Measurements from ENCODE around the gene OLFML2A. TPM values are rescaled to one million over a fixed set of nuclear protein-coding genes. Genes with fewer than 3 reads are reported as not detected.
"Not testable (repeated sequence)": the region's sequence is repeated elsewhere in the genome, so short reads cannot be mapped to it uniquely, and the experiment has no call there.

OLFML2A gene
- polyA plus RNA-seq, 6 donors from 2014 or later = 0.09 to 0.39 (median 0.16) TPM; not detected in 1

DNA sequence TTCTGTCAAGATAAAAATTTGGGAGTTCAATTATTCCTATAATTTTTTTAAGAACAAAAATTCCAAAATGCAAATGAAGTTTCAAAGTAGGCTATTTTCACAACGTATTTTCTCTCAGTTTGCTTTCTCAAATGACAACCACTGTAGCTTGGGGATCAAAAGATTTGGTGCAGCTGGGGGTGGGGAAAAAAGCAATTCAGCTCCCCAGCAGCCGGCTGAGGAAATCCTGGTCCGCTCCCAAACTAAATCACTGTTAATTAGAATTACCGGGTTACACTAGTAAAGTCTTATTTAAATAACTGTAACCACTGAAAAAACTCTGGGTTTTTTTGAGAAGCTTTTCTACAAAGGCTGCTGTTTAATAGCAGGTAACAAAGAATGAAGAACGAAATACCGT is 11.5 kb upstream of the OLFML2A start:
- Mint-ChIP-seq H3K9me3 (no peaks in the 10 kb centered on the region), H3K4me1 (peaks cover 17 to 23% (median 20%) of the 10 kb centered on the region in 3 donors), H3K36me3 (peaks cover 0 to 8% of the 10 kb centered on the region in 2 donors), H3K4me3 (no peak overlapping the region), H3K27ac (no peak overlapping the region), H3K27me3 (peaks cover 30 to 40% (median 36%) of the 10 kb centered on the region in 3 donors)
- DNase-seq = no peak
- ATAC-seq (ENCODE audit: low read depth in 2 of 2) = no peak

GRCh38 chr9:124766326-124766725 is 10.6 kb upstream of the OLFML2A start:
- Mint-ChIP-seq H3K4me1 (peaks cover 21 to 25% (median 24%) of the 10 kb centered on the region in 3 donors), H3K9me3 (no peaks in the 10 kb centered on the region), H3K4me3 (no peak overlapping the region), H3K36me3 (peaks cover 0 to 10% of the 10 kb centered on the region in 2 donors), H3K27me3 (peaks cover 33 to 42% (median 37%) of the 10 kb centered on the region in 3 donors), H3K27ac (no peak overlapping the region)
- ATAC-seq (ENCODE audit: low read depth in 2 of 2) (no peak), DNase-seq (no peak)

GRCh38 chr9:124766815-124767554 is 9.9 kb upstream of the OLFML2A start:
- ATAC-seq (ENCODE audit: low read depth in 2 of 2) (no peak), DNase-seq (no peak)
- H3K4me1 Mint-ChIP-seq = peaks cover 27 to 31% (median 28%) of the 10 kb centered on the region in 3 donors
- no peak overlapping the region for H3K4me3 Mint-ChIP-seq
- H3K27me3 Mint-ChIP-seq = peaks cover 33 to 39% (median 38%) of the 10 kb centered on the region in 3 donors
- peaks cover 0 to 10% of the 10 kb centered on the region in 2 donors for H3K36me3 Mint-ChIP-seq
- H3K27ac Mint-ChIP-seq = no peak overlapping the region
- no peaks in the 10 kb centered on the region for H3K9me3 Mint-ChIP-seq

- no peak for DNase-seq
- no peak overlapping the region for H3K27ac Mint-ChIP-seq
- H3K36me3 Mint-ChIP-seq = peaks cover 0 to 10% of the 10 kb centered on the region in 2 donors
- ATAC-seq (ENCODE audit: low read depth in 2 of 2) = no peak
- peaks cover 39 to 45% (median 40%) of the 10 kb centered on the region in 3 donors for H3K27me3 Mint-ChIP-seq
- H3K4me3 Mint-ChIP-seq = no peak overlapping the region
- H3K9me3 Mint-ChIP-seq = no peaks in the 10 kb centered on the region
- H3K4me1 Mint-ChIP-seq = peaks cover 35 to 38% (median 36%) of the 10 kb centered on the region in 3 donors
These were observed 9.1 kb upstream of the OLFML2A start for GRCh38 chr9:124767821-124768220.

- Mint-ChIP-seq H3K4me1 (peaks cover 35 to 38% (median 36%) of the 10 kb centered on the region in 3 donors), H3K27me3 (peaks cover 39 to 45% (median 40%) of the 10 kb centered on the region in 3 donors), H3K36me3 (peaks cover 0 to 10% of the 10 kb centered on the region in 2 donors), H3K27ac (no peak overlapping the region), H3K9me3 (no peaks in the 10 kb centered on the region), H3K4me3 (peak overlapping the region in 2 of 8 donors; percentile 82 to 97)
- no peak for ATAC-seq (ENCODE audit: low read depth in 2 of 2)
- DNase-seq = no peak
These were observed 8.6 kb upstream of the OLFML2A start for GRCh38 chr9:124768334-124768733.

DNA sequence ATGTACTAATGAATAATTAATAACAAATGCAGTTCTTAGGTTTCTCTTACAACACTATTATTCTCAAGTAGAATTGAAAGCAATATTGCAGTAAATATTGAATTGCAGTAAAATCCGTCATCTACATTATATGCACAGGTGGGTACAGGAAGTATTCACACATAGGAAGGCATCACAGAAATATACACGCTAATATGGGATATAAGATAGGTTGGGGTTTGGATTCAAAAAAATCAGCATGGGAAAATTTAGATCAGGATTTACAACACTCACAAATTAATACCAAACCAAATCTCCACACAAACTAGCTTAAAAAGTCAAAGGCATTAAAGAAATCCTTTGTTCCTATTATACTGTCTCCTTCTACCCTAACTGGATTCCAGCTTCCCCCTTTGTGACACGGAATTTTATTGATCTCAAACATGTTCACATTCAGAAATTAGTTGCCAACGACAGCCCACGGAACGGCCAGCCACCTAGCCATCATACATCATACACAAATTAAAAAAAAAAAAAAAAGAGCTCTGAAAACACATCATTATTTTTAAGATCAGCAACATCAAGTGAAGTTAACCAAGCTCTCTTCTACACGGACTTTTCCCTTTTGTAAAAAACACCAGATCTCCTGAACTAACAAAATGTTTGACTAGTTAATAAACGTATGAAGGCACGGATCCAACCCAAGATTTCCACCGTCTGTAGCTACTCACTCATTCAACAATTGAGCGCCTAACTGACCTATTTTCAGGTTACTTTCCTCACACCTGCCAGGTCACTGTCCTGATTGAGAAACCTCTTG is 8.0 kb upstream of the OLFML2A start:
- Mint-ChIP-seq H3K27me3 (peaks cover 39 to 45% (median 40%) of the 10 kb centered on the region in 3 donors), H3K36me3 (peaks cover 0 to 10% of the 10 kb centered on the region in 2 donors), H3K27ac (peak overlapping the region in 1 of 6 donors; percentile 91), H3K9me3 (no peaks in the 10 kb centered on the region), H3K4me1 (peaks cover 35 to 42% (median 36%) of the 10 kb centered on the region in 3 donors), H3K4me3 (peak overlapping the region; percentile 52 to 97 (median 94))
- no peak for ATAC-seq (ENCODE audit: low read depth in 2 of 2)
- DNase-seq = no peak

- Mint-ChIP-seq H3K27ac (peak overlapping the region in 5 of 6 donors; percentile 21 to 98 (median 83)), H3K4me1 (peaks cover 40 to 43% (median 41%) of the 10 kb centered on the region in 3 donors), H3K9me3 (no peaks in the 10 kb centered on the region), H3K4me3 (peak overlapping the region; percentile 82 to 97 (median 94)), H3K36me3 (peaks cover 0 to 10% of the 10 kb centered on the region in 2 donors), H3K27me3 (peaks cover 40 to 53% (median 43%) of the 10 kb centered on the region in 3 donors)
- DNase-seq (peak; percentile 12), ATAC-seq (ENCODE audit: low read depth in 2 of 2) (no peak)
These were observed 7.2 kb upstream of the OLFML2A start for GRCh38 chr9:124769549-124770358.

DNA sequence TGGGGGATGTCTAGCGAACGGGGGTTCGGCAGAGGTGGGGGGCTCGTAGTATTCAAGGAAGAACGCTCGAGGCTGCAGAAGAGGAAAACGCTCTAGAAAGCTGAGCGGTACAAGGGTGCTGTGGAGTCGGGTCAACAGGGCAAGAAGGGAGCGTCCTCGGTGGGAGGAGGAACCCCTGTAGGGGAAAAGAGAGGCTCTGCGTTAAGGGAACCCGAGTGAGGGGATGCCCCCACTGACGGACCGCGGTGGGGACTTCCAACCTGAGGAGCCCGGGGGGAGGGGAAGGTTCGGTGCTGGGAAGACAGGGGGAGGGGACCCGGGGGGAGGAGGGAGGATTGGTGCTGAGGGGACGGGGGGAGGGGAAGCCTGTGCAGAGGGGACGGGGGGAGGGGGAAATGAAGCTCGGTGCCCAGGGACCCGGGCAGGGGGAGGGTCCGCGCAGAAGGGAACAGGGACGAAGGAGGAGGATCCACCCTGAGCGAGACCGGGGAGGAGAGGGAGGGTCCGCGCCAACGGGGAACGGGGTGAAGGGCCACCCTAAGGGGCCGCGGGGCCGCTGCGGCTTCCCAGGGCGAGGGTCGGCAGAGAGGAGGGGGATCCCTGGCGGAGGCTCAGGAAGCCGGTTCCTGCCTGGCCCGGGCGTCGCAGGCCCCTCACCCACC is 6.4 kb upstream of the OLFML2A start:
- DNase-seq (no peak), ATAC-seq (ENCODE audit: low read depth in 2 of 2) (peak; percentile 5 to 9)
- Mint-ChIP-seq H3K36me3 (peaks cover 0 to 10% of the 10 kb centered on the region in 2 donors), H3K4me3 (peak overlapping the region; percentile 82 to 97 (median 94)), H3K4me1 (peaks cover 40 to 42% (median 40%) of the 10 kb centered on the region in 3 donors), H3K27me3 (peaks cover 40 to 55% (median 42%) of the 10 kb centered on the region in 3 donors), H3K9me3 (no peaks in the 10 kb centered on the region), H3K27ac (peak overlapping the region in 4 of 6 donors; percentile 83 to 98 (median 93))

GRCh38 chr9:124771021-124771866 is 5.7 kb upstream of the OLFML2A start, which contains the start of gene NR6A1:
Gene NR6A1, minus strand, starts transcription at chr9:124771311.
- H3K9me3 Mint-ChIP-seq = no peaks in the 10 kb centered on the region
- H3K36me3 Mint-ChIP-seq = peaks cover 0 to 10% of the 10 kb centered on the region in 2 donors
- H3K27ac Mint-ChIP-seq = peak within 1 kb of the TSS; percentile 88 to 99 (median 96)

GRCh38 chr9:124771867-124772679 is 4.9 kb upstream of the OLFML2A start:
- Mint-ChIP-seq H3K27ac (peak overlapping the region; percentile 39 to 99 (median 96)), H3K27me3 (peaks cover 45 to 61% (median 47%) of the 10 kb centered on the region in 3 donors), H3K4me3 (peak overlapping the region; percentile 89 to 97 (median 94)), H3K36me3 (peaks cover 0 to 10% of the 10 kb centered on the region in 2 donors), H3K4me1 (peaks cover 42 to 53% (median 52%) of the 10 kb centered on the region in 3 donors), H3K9me3 (no peaks in the 10 kb centered on the region)
- ATAC-seq (ENCODE audit: low read depth in 2 of 2) (no peak), DNase-seq (peak; percentile 37)

More at GRCh38 chr9:124771021-124771866, 5.7 kb upstream of the OLFML2A start, which contains the start of gene NR6A1:
- Mint-ChIP-seq H3K4me3 (peak within 1 kb of the TSS; percentile 92 to 97 (median 95)), H3K27me3 (peaks cover 47 to 62% (median 49%) of the 10 kb centered on the region in 3 donors), H3K4me1 (peaks cover 40 to 48% (median 47%) of the 10 kb centered on the region in 3 donors)
- peak; percentile 85 to 86 for ATAC-seq (ENCODE audit: low read depth in 2 of 2)
- peak; percentile 96 for DNase-seq

- H3K4me1 Mint-ChIP-seq = peaks cover 42 to 53% (median 52%) of the 10 kb centered on the region in 3 donors
- not testable (repeated sequence) for H3K9me3 Mint-ChIP-seq; DNase-seq; ATAC-seq (ENCODE audit: low read depth in 2 of 2); H3K36me3 Mint-ChIP-seq
- peak overlapping the region in 3 of 6 donors; percentile 13 to 85 (median 50) for H3K27ac Mint-ChIP-seq
- peaks cover 44 to 59% (median 46%) of the 10 kb centered on the region in 3 donors for H3K27me3 Mint-ChIP-seq
- peak overlapping the region in 7 of 8 donors; percentile 89 to 97 (median 93) for H3K4me3 Mint-ChIP-seq
These were observed 4.1 kb upstream of the OLFML2A start for GRCh38 chr9:124772877-124773276.
